HG03060 (cell line): Measurements from ENCODE around the gene ST3GAL5.
A peak's percentile ranks its signal among the peaks of the same experiment; 100 is the strongest.
"Not testable (repeated sequence)": the region's sequence is repeated elsewhere in the genome, so short reads cannot be mapped to it uniquely, and the experiment has no call there.

Experiments
- ATAC-seq: cut with Tn5 transposase; IDR thresholded peaks from one replicate; pipeline ENCODE4 v1.9.1; 2021; ENCODE audit warnings: low read depth, moderate number of reproducible peaks; ENCODE audit not compliant: unreplicated experiment

ST3GAL5 gene

GRCh38 chr2:85888684-85889626 is at the start of gene ST3GAL5:
ST3GAL5 (minus strand) TSS chr2:85888990; CDS start chr2:85888905, 85 bp downstream.
- ATAC-seq, result peak; percentile 54

GRCh38 chr2:85938456-85938855 is 49.7 kb upstream of the ST3GAL5 start:
- ATAC-seq, result no peak

GRCh38 chr2:85937069-85937439 is 48.3 kb upstream of the ST3GAL5 start:
- ATAC-seq, result no peak

GRCh38 chr2:85936421-85937068 is 47.8 kb upstream of the ST3GAL5 start:
- ATAC-seq, result no peak

- ATAC-seq, result no peak
These were observed 47.0 kb upstream of the ST3GAL5 start for GRCh38 chr2:85935746-85936208.

GRCh38 chr2:85935170-85935745 is 46.5 kb upstream of the ST3GAL5 start:
- no peak for ATAC-seq

GRCh38 chr2:85933753-85934594 is 45.2 kb upstream of the ST3GAL5 start:
- ATAC-seq, result no peak

GRCh38 chr2:85931151-85931550 is 42.4 kb upstream of the ST3GAL5 start:
- ATAC-seq, result not testable (repeated sequence)

- no peak for ATAC-seq
These were observed 41.6 kb upstream of the ST3GAL5 start for GRCh38 chr2:85930129-85931124.

GRCh38 chr2:85929096-85930050 is 40.6 kb upstream of the ST3GAL5 start:
- ATAC-seq, result no peak

GRCh38 chr2:85926931-85927661 is 38.3 kb upstream of the ST3GAL5 start:
- ATAC-seq, result no peak

GRCh38 chr2:85926526-85926925 is 37.7 kb upstream of the ST3GAL5 start:
- no peak for ATAC-seq

- ATAC-seq, result no peak
These were observed 36.5 kb upstream of the ST3GAL5 start for GRCh38 chr2:85925216-85925671.

GRCh38 chr2:85924522-85924921 is 35.7 kb upstream of the ST3GAL5 start:
- no peak for ATAC-seq

GRCh38 chr2:85922199-85922598 is 33.4 kb upstream of the ST3GAL5 start:
- ATAC-seq, result no peak

GRCh38 chr2:85921659-85922058 is 32.9 kb upstream of the ST3GAL5 start:
- ATAC-seq, result no peak

GRCh38 chr2:85920810-85921545 is 32.2 kb upstream of the ST3GAL5 start:
- ATAC-seq, result no peak
